ENCODE data around the gene CD244.

Gene CD244

GRCh38 chr1:160836561-160836960 lies 26.1 kb downstream of the CD244 start:
- Histone ChIP-seq H3K36me3 (ENCODE audit: insufficient read depth, insufficient read length, low read length) (no peaks in the 10 kb centered on the region), H3K9me3 (ENCODE audit: insufficient read depth, low read length) (no peaks in the 10 kb centered on the region), H3K4me1 (ENCODE audit: insufficient read depth, insufficient read length) (peaks cover 4% of the 10 kb centered on the region), H3K27me3 (ENCODE audit: insufficient read depth, insufficient read length) (peaks cover 2% of the 10 kb centered on the region), H3K4me3 (ENCODE audit: insufficient read length, low read depth) (no peak overlapping the region), H3K9ac (ENCODE audit: insufficient read length, low read depth) (no peak overlapping the region)
- TF ChIP-seq SUZ12 (IDR thresholded peaks at IDR 0.05; ENCODE audit: extremely low read depth, insufficient read depth, insufficient read length) (no peak), YY1 (IDR thresholded peaks at IDR 0.05; ENCODE audit: insufficient read depth, insufficient read length) (no peak), ZNF274 (IDR thresholded peaks at IDR 0.05; ENCODE audit: low read depth, low read length) (no peak)
- no peak for DNase-seq (ENCODE audit: low read depth, low spot score)

- no peak overlapping the region for H3K9ac ChIP-seq (ENCODE audit: insufficient read length, low read depth)
- no peak overlapping the region for H3K4me3 ChIP-seq (ENCODE audit: insufficient read length, low read depth)
- TF ChIP-seq SUZ12 (IDR thresholded peaks at IDR 0.05; ENCODE audit: extremely low read depth, insufficient read depth, insufficient read length) = no peak
- TF ChIP-seq ZNF274 (IDR thresholded peaks at IDR 0.05; ENCODE audit: low read depth, low read length) = no peak
- no peak for TF ChIP-seq YY1 (IDR thresholded peaks at IDR 0.05; ENCODE audit: insufficient read depth, insufficient read length)
- peaks cover 2% of the 10 kb centered on the region for H3K27me3 ChIP-seq (ENCODE audit: insufficient read depth, insufficient read length)
- no peaks in the 10 kb centered on the region for H3K9me3 ChIP-seq (ENCODE audit: insufficient read depth, low read length)
- H3K36me3 ChIP-seq (ENCODE audit: insufficient read depth, insufficient read length, low read length) = no peaks in the 10 kb centered on the region
- H3K4me1 ChIP-seq (ENCODE audit: insufficient read depth, insufficient read length) = peaks cover 4% of the 10 kb centered on the region
- no peak for DNase-seq (ENCODE audit: low read depth, low spot score)
Observed at GRCh38 chr1:160835751-160836150, 26.9 kb downstream of the CD244 start.

GRCh38 chr1:160834945-160835565 lies 27.6 kb downstream of the CD244 start:
- DNase-seq (ENCODE audit: low read depth, low spot score) = peak; percentile 75
- Histone ChIP-seq H3K9ac (ENCODE audit: insufficient read length, low read depth) (no peak overlapping the region), H3K4me1 (ENCODE audit: insufficient read depth, insufficient read length) (peaks cover 4% of the 10 kb centered on the region), H3K27me3 (ENCODE audit: insufficient read depth, insufficient read length) (peaks cover 2% of the 10 kb centered on the region), H3K36me3 (ENCODE audit: insufficient read depth, insufficient read length, low read length) (no peaks in the 10 kb centered on the region), H3K4me3 (ENCODE audit: insufficient read length, low read depth) (no peak overlapping the region), H3K9me3 (ENCODE audit: insufficient read depth, low read length) (no peaks in the 10 kb centered on the region)
- TF ChIP-seq SUZ12 (IDR thresholded peaks at IDR 0.05; ENCODE audit: extremely low read depth, insufficient read depth, insufficient read length) (no peak), YY1 (IDR thresholded peaks at IDR 0.05; ENCODE audit: insufficient read depth, insufficient read length) (no peak), ZNF274 (IDR thresholded peaks at IDR 0.05; ENCODE audit: low read depth, low read length) (no peak)

GRCh38 chr1:160830321-160831153 lies 32.1 kb downstream of the CD244 start:
- Histone ChIP-seq H3K9me3 (ENCODE audit: insufficient read depth, low read length) (no peaks in the 10 kb centered on the region), H3K9ac (ENCODE audit: insufficient read length, low read depth) (no peak overlapping the region), H3K4me1 (ENCODE audit: insufficient read depth, insufficient read length) (no peaks in the 10 kb centered on the region), H3K27me3 (ENCODE audit: insufficient read depth, insufficient read length) (no peaks in the 10 kb centered on the region), H3K4me3 (ENCODE audit: insufficient read length, low read depth) (no peak overlapping the region), H3K36me3 (ENCODE audit: insufficient read depth, insufficient read length, low read length) (no peaks in the 10 kb centered on the region)
- no peak for TF ChIP-seq SUZ12 (IDR thresholded peaks at IDR 0.05; ENCODE audit: extremely low read depth, insufficient read depth, insufficient read length)
- DNase-seq (ENCODE audit: low read depth, low spot score) = peak; percentile 84

- no peak for DNase-seq (ENCODE audit: low read depth, low spot score)
- Histone ChIP-seq H3K9ac (ENCODE audit: insufficient read length, low read depth) (no peak overlapping the region), H3K4me1 (ENCODE audit: insufficient read depth, insufficient read length) (no peaks in the 10 kb centered on the region), H3K36me3 (ENCODE audit: insufficient read depth, insufficient read length, low read length) (no peaks in the 10 kb centered on the region), H3K27me3 (ENCODE audit: insufficient read depth, insufficient read length) (no peaks in the 10 kb centered on the region), H3K9me3 (ENCODE audit: insufficient read depth, low read length) (no peaks in the 10 kb centered on the region), H3K4me3 (ENCODE audit: insufficient read length, low read depth) (no peak overlapping the region)
- no peak for TF ChIP-seq YY1 (IDR thresholded peaks at IDR 0.05; ENCODE audit: insufficient read depth, insufficient read length)
- no peak for TF ChIP-seq ZNF274 (IDR thresholded peaks at IDR 0.05; ENCODE audit: low read depth, low read length)
- TF ChIP-seq SUZ12 (IDR thresholded peaks at IDR 0.05; ENCODE audit: extremely low read depth, insufficient read depth, insufficient read length) = no peak
Observed at GRCh38 chr1:160829766-160830165, 32.9 kb downstream of the CD244 start.

GRCh38 chr1:160827418-160827817 lies 35.3 kb downstream of the CD244 start:
- TF ChIP-seq SUZ12 (IDR thresholded peaks at IDR 0.05; ENCODE audit: extremely low read depth, insufficient read depth, insufficient read length) = no peak
- no peak for TF ChIP-seq ZNF274 (IDR thresholded peaks at IDR 0.05; ENCODE audit: low read depth, low read length)
- no peak for DNase-seq (ENCODE audit: low read depth, low spot score)
- H3K27me3 ChIP-seq (ENCODE audit: insufficient read depth, insufficient read length) = no peaks in the 10 kb centered on the region
- no peaks in the 10 kb centered on the region for H3K36me3 ChIP-seq (ENCODE audit: insufficient read depth, insufficient read length, low read length)
- no peak overlapping the region for H3K9ac ChIP-seq (ENCODE audit: insufficient read length, low read depth)
- H3K4me3 ChIP-seq (ENCODE audit: insufficient read length, low read depth) = no peak overlapping the region
- H3K9me3 ChIP-seq (ENCODE audit: insufficient read depth, low read length) = no peaks in the 10 kb centered on the region
- no peaks in the 10 kb centered on the region for H3K4me1 ChIP-seq (ENCODE audit: insufficient read depth, insufficient read length)

GRCh38 chr1:160826546-160826945 lies 36.1 kb downstream of the CD244 start:
- no peak for TF ChIP-seq SUZ12 (IDR thresholded peaks at IDR 0.05; ENCODE audit: extremely low read depth, insufficient read depth, insufficient read length)
- TF ChIP-seq ZNF274 (IDR thresholded peaks at IDR 0.05; ENCODE audit: low read depth, low read length) = no peak
- no peak for TF ChIP-seq YY1 (IDR thresholded peaks at IDR 0.05; ENCODE audit: insufficient read depth, insufficient read length)
- no peaks in the 10 kb centered on the region for H3K4me1 ChIP-seq (ENCODE audit: insufficient read depth, insufficient read length)
- H3K4me3 ChIP-seq (ENCODE audit: insufficient read length, low read depth) = no peak overlapping the region
- H3K9me3 ChIP-seq (ENCODE audit: insufficient read depth, low read length) = no peaks in the 10 kb centered on the region
- no peak for DNase-seq (ENCODE audit: low read depth, low spot score)
- H3K27me3 ChIP-seq (ENCODE audit: insufficient read depth, insufficient read length) = no peaks in the 10 kb centered on the region
- no peak overlapping the region for H3K9ac ChIP-seq (ENCODE audit: insufficient read length, low read depth)
- H3K36me3 ChIP-seq (ENCODE audit: insufficient read depth, insufficient read length, low read length) = no peaks in the 10 kb centered on the region

Data from NT2/D1 (cell line).